CD4-positive, alpha-beta T cell treated with Interleukin-15 for 1 hour (primary cell): ENCODE measurements around the gene IFRD1.
A peak's percentile ranks its signal among the peaks of the same experiment; 100 is the strongest.
"Not testable (repeated sequence)": the region's sequence is repeated elsewhere in the genome, so short reads cannot be mapped to it uniquely, and the experiment has no call there.

Experiments used
- DNase-seq: peaks from one replicate; pipeline ENCODE4 v3.0.0-alpha.2; 2020

Gene IFRD1

DNA sequence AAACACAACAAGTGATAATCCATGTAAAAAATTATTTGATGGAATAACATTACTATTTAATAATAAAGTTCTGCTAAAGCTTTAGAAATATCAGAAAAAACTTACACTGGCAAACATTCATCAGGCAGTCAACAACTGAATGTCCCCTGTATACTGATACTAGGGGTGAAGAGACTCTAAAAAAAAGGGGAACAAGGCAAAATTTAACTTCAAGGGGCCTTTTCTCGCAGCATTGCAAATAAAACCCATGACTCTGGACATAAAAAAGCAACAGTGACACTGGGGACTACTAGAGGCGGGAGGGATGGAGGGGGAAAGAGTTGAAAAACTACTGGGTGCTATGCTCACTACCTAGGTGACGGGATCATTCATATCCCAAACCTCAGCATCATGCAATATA, 5.8 kb upstream of the IFRD1 start:
- DNase-seq: no peak

DNA sequence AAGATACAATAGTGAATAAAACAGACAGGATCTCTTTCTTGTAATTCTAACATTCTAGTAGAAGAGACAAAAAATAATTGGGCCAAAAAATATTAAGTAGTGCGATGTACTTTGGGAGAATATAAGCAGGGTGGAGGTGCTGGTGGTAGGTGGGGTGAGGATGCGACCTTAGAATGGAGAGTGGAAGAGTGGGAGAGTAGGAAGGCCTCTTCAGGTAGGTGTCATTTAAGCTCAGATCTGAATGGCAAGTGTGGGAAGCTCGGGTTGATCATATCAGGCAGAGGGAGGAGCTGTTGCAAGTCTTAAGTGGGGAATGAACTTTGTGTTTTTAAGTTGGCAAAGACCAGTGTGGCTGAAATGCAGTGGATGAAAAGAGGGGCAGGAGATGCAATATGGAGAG, 3.8 kb upstream of the IFRD1 start:
- DNase-seq: no peak

DNA sequence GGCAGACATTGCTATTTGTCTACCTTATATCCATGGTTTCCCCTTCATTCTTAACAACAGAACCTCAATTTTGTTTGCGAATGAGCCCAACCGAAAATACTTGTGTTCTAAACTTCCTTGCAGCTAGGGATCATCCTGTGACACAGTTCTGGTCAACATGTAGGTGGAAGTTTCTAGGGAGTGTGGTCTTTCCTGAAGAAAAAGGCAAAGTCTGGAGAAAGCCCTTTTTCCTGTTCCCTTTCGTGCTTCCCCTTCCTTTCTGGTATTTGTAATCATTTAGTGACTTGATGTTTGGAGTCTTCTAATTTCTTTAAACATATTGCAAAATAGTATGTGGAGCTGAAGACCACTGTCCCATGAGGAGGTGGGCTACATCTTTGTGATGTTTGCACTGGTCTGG, 2.9 kb upstream of the IFRD1 start:
- DNase-seq: no peak

DNA sequence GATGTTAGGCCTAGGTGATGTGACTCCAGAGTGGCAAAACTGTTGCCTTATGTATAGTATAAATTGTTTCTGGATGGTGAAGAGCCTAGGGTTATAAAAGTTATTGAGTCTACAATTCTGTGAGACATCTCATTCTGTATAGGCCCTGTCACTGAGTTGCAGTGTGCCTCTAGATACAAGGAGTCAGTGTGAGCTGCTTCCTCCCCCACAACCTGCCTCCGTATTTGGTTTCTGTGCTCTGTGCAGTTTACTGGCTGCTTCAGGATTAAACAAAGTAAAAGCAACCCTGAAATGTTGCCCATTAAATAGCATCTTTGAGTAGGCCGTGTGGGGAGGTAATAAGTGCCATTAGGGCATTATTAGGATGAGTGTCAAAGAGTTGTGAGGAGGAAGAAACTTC, 1.9 kb upstream of the IFRD1 start:
- no peak for DNase-seq

DNA sequence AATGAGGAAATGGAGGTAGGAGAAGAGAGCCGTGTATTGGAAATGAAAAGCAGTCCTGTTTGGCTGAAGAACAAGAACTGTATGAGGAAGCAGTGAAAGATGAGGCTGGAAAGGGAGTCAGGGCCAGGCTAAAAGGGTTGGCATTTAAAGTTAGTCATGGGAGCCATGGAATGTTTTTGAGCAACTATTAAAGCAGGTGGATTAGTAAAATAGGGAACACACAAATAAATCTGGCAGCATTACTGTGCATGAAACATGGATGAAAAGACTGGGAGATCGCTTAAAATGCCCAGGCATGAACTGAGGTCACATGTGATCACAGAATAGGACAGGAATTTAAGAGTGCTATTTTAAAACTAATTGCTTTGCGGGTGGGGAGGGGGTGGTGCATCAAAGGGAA, 1.4 kb upstream of the IFRD1 start:
- DNase-seq: no peak

DNA sequence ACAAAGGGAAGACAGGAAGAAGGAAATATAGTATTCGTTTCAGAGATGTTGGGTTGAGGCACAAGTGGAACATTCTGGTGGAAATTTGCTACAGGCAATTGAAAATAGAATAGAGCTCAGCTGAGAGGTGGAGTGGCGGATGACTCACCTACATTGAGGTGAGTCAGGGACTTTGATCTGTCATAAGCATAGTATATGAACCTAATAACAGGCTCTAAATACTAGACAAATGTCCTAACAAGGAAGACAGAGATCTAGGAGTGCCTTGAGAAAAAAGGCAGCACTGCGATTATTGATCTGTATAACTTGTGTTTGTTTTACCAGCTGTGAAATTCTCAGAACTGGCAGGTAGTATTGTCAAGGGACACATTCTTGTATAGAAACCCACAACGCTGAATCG, 907 bp upstream of the IFRD1 start:
- DNase-seq: no peak

DNA sequence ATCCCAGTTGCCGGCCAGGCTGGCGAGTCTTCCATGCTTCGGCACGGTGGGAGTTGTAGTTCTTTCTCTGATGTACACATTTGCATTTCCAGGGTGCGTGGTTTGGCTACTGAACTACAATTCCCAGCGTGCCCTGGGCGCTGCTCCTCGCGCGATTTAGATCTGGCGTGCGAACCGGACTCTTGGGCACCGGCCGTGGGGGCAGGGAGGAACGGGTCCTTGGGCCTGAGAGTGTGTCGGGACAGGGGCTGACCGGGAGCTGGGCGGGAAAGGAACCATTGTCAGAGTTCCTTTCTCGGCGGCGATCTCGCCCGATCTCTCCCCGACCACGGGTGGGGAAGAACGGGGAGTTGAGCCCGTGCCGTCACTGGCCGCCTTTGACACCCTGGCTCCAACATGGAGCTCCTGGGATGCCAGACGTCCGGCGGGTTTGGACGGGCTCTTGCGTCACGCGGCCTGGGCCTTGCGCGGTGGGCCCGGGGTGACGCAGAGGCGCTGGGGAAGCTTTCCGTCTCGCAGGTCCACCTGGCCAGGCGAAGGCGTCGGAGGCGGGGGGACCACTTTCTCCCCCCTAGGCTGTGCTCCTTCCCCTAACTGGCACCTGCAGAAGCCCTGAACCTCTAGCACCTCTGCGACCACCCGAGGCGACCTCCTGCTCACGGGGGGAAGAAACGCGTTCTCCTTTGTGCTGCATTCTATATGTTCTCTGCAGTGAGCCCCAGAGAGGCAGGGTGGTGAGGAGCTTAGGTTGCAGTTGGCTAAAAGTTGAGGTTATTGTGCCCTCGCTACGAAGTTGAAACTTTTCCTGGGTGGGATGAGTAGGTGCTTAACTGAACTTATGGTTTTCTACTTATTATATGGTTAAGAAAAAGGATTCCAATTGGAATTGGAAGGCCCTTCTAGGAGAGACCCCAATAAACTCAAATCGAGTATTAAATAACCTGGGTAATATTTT, 824 bp downstream of the IFRD1 start:
- DNase-seq: peak; percentile 90

DNA sequence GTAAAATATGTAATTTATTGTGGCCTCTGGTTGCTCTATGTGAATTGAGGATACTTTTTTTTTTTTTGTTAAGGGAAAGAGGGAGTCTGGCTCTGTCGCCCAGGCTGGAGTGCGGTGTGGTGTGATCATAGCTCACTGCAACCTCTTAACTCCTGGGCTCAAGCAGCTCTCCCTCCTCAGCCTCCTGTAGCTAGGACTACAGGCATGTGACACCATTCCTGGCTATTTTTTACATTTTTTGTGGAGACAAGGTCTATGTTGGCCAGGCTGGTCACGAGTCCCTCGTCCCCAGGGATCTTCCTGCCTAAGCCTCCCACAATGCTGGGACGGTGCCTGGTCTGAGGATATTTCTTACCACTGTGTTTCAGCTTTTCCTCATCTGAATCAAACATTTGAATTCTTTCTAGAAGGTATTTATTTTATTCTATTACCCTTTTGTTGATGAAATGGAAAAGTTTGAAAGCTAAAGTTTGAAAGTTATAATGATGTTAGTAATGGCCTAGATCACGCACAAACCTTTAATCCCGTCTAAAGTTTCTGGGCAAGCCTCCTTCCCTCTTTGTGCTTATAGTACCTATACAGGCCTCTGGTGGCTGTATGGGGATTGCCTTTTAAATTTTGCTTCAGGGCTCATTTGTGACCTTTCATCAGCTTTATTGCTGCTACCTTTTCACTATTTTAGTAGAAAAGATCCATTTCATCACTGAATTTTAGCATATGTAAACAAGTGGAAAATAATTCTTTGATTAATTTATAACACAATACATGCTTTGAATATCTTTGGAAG, 2.0 kb downstream of the IFRD1 start:
- DNase-seq: no peak

DNA sequence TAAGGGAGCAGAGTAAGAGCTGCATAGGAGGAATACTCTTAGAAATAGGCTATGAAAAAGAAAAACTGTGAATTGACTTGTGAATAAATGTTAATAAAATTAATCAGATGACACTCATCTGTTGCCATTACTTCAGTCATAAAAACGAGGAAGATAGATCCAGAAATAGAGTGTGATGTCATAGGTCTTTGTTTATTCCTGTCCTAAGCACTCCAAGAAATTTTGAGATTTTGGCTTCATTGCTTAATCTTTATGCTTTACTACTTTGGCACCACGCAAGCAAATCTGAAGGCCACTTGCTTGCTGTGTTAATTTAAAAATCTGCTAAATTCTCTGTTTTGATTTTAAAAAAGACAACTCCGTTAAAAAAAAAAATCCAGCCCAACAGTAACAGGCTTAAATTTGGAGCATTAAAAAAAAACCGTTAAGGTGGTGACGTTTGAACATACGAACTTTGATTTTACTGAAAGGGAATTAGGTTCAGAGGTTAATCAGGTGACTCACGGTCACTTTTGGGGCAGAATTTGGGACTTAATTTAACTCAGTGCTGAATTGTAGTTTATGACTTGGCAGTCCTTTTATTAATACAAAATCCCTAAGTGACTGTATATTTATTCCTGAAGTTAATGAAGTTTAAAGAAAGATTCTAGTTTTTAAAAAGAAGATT, 3.4 kb downstream of the IFRD1 start:
- no peak for DNase-seq

DNA sequence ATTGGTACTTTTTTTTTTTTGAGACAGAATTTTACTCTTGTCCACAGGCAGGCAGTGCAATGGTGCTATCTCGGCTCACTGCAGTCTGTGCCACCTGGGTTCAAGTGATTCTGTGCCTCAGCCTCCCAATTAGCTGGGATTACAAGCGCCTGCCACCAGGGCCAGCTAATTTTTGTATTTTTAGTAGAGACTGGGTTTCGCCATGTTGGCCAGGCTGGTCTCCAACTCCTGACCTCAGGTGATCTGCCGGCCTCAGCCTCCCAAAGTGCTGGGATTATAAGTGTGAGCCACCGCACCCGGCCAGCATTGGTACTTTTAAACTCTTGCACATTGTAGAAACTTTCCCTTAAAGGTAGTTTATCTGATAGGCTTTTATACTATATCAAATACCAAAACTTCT, 3.9 kb downstream of the IFRD1 start:
- DNase-seq: not testable (repeated sequence)

DNA sequence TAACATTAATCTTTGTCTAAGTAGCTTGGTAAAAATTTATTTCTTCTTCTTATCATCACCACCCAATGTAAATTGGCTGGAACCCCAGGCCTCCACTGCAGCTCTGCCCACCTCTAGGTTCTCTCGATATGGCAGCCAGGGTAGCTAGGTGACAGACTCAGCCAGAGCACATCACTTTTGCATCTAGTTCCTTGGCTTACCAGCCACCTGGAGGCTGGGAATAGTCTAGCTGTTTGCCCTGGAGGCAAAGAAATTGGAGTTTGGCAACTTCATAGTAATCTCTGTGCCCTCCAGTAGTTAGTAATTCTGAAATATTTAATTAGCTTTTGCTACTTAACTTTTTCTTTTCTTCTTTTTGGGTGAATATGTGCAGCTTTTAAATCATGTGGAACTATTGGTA, 9.4 kb downstream of the IFRD1 start:
- DNase-seq: no peak

DNA sequence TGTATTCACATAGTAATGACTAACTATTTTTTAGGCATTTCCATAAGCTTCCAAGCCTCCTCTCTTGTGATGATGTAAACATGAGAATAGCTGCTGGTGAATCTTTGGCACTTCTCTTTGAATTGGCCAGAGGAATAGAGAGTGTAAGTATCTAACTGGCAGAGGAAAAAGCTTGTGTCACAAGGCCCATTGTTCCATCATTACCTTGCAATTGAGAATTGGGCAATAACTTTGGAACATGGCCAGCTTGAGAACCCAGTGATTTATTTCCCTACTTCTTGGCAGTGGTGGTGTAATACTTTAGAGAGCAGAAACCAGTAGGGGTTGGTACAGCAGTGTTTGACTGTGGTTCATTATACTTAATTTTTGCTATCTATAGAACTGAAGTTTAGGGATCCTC, 12.0 kb downstream of the IFRD1 start:
- peak; percentile 30 for DNase-seq

DNA sequence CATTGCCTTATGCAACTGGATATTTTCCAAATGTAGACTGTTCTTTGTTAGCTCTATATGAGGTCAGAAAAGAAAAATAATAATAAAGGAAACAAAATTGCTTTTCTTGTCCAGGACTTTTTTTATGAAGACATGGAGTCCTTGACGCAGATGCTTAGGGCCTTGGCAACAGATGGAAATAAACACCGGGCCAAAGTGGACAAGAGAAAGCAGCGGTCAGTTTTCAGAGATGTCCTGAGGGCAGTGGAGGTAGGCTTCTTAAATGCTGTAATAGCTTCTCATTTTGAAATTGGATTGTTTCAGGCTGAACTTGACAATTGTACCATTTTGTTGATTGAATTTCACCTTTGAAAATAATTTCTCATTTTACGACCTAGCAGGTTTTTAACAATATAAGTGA, 17.6 kb downstream of the IFRD1 start:
- no peak for DNase-seq

DNA sequence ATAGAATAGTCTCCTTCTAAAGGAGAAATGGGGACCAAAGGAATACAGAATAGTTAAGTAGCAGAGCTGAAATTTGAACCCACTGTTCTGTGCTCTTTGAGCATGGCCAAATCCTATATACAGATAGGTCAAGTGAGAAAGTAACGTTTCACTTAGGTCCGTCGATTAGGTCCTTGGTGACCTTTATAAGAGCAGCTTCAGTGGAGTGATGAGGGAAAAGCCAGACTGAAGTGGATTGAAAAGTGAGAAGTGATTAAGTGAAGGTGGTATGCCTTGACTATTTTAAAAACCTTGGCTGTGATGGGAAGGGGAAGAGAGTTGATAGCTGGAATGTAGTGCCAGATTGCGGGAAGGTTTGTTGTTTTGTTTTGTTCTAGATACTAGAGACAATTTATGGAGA, 19.9 kb downstream of the IFRD1 start:
- no peak for DNase-seq

DNA sequence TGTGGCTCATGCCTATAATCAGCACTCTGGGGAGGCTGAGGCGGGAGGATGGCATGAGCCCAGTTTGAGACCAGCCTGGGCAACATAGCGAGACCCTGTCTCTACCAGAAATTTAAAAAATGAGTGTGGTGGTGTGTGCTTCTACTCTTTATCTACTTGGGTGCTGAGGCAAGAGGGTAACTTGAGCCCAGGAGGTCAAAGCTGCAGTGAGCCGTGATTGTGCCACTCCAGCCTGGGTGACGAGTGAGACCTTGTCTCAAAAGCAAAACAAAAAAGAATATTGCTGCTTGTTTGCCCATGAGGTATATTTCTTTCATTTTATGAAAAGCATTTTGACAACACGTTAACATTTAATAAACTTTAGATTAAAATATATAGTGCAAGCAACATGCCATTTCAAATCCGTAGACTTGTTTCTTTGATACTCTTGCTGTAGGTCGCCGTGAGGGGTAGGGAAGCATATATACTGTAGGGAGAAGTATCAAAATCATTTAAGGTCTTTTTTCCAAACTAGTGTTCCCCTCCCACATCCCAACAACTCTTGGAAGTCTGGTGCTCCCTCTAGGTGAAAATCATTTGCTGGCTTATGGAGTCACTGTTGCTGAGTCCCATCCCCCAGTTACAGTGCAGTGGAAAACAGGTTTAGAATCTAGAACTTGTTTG, 26.3 kb downstream of the IFRD1 start:
- no peak for DNase-seq

DNA sequence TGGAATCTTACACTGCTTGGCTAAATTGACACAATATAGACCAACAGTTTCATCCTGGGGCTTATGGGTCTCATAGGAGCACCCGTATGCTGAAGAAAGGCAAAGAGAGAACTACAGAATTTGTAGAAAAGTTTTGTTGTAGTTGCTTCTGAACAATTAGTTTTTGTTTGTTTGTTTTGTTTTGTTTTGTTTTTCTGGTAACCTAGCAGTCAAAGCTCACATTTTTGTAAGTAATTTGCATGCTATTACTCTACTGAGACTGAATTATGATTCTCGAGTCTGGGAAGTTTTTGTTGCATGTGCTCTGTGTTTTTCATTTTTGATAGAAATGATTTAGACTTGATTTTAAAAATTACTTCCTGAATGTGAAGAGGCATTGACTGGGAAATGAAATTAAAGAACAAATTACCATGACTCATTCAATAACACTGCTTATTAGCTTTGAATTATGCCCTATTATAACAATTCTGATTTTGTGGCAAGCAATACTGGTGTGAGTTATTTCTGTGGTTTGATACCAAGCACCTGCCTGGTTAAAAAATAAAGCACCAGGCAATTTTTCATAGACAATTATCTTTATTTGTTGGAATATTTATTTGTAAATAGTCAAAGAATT, 31.0 kb downstream of the IFRD1 start:
- no peak for DNase-seq

DNA sequence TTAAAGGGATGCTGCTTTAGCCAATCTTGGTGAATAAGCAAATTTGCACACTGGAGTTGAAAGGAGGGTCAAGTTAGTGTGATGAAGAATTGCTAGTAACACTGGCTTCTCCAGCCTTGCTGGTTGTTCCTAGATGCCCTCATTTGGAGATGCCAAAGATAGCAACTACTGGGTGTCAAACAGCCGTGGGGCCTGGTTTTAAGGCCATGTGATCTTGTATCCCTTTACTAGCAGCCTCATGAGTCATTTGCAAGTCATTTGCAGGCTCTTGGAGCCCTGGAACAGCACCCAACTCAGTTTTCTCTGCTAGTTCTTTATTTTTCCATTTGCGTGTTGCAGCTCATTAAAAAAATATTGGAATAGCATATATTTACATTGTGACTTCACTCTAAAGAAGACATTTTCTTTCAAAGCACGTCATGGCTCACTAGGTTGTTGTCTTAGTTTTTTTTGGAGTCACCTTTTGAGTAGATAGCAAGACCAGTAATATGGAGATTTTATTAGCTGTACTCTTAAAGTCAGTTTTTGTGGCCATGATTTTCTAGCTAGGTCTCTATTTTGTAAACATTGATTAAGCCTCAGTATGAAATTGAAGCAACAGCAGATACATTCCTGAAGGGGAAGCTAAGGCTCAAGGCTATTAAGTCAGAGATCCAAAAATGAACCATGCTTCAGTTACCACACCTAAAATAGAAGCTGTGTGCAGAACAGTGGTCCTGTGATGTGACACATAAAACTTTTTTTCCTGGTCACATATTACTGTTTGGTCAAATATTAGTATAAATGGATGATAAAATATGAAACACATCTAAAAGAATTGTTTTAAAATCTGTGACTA, 31.8 kb downstream of the IFRD1 start:
- no peak for DNase-seq

DNA sequence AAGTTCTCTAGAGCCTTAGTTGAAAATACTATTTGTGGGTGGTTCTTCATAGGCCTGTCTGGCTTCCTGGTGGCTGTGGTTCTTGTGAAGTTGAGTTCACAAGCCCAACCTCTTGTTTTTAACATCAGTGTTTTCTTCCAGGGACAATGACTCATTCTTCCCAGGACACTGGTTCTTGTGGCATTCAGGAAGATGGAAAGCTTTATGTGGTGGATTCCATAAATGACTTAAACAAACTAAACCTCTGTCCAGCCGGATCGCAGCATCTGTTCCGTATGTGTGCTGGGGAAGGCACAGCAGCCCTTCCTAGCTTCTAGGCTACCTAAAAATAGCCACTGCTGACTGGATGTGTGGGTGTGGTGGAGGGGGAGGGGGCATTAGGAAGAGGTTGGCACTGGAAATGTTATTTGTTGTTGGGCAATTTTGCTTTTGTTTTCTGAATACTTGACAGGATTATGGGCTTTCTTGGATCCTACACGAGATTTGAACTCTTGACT, 34.5 kb downstream of the IFRD1 start:
- DNase-seq: no peak

DNA sequence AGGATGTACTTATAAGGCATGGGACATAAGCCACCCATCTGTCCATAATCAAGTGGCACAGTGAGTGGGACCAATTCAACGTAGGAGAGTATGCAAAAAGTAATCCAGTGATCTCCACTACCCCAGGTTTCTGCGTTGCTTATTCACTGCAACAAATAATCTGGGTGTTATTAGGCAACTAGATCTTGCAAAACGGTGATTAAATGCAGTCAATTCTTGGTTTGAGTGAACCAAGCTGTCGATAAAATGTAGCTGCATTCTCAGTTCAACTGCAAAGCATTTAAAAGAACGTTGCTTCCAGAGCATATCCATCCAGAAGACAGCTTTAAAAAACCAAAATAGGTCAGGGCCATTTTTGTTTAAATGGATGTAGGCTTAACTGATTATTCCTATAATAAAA, 35.5 kb downstream of the IFRD1 start:
- no peak for DNase-seq

DNA sequence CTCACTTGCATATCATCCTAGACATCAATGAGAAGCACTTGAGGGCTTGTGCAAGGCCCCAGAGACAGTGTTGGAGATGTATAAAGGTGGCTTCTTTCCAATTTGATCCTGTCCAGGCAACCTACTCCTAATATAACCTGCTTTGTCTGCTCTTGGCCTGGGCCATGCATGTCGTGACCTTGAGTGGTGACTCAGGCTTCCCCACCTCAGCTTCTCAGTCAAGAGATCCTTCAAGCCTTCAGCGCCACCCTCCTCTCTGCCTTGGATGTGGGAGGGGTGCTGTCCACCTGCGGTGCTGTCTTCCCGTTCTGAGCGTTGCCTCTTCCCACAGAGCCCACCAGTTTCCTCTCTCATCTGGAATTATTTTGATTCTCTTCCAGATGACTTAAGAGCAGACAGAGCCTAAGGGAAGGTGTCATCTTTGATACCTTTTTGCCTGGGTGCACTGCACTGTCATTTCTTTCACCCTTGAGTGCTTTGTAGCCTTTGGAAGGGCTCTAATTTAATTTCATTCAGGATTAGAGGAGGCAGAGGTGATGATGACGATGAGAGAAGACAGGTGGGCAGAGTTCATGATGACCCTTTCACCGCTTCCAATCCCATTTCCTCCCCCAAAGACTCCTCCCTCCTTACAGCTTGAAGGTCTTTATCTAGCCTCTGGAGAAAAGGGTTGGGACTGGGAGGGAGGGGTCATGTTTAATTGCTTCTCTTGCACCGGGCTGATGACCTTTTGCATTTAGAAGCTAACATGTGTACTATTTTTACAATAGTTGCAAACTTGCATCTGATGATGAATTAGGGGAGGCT, 37.4 kb downstream of the IFRD1 start:
- no peak for DNase-seq

DNA sequence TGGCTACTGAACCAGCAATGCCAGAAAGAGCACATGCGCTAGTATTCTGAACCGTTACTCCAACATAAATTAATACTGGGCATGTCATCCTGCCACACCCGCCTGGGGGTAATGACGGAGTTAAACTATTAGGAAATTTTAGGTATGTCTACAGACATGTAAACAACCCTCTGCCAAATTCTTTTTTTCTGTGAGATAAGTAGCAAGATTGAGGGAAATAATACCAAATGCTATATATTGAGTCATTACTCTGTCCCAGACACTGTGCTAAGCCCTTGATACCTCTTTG, 37.9 kb downstream of the IFRD1 start:
- DNase-seq: no peak
